ENCODE measurements around the gene ZCCHC7. TPM values are rescaled to one million over a fixed set of nuclear protein-coding genes. Genes with fewer than 3 reads are reported as not detected.

Gene ZCCHC7
- total and polyA plus RNA-seq, 10 of the 15 experiments (the other 5 are each of a cell fraction or from before 2014, with no cell fraction given), result 42.9 to 178 (median 53.3) TPM

DNA sequence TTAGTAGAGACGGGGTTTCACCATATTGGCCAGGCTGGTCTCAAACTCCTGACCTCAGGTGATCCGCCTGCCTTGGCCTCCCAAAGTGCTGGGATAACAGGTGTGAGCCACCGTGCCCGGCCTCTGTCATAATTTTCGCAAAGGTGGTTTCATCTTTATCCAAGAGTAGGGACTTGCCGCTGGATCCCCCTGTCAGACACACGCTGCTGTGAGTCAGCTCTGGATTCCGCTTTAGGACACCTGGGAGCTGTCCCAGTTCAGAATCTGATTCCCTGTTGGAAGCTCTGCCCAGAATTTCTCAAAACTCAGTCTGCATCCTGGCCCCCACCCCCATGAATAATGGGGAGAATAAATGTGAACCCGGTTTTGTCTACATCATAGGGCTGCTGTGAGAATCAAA is 284.2 kb downstream of the ZCCHC7 start:
- H3K27ac ChIP-seq (ENCODE audit: control insufficient read depth, insufficient read depth), result peak overlapping the region; percentile 96

More for the DNA sequence above, 284.2 kb downstream of the ZCCHC7 start:
- ATAC-seq (no peak), DNase-seq (ENCODE audit: low read depth, low spot score) (no peak), FAIRE-seq (no peak)
- in situ Hi-C loops (cut with MboI), result no loop called here
- Histone ChIP-seq H3K36me3 (ENCODE audit: control insufficient read depth in 2 of 2, insufficient read depth in 2 of 2, low read length in 1 of 2) (no peaks in the 10 kb centered on the region), H3K79me2 (ENCODE audit: control insufficient read depth, insufficient read depth, low read length) (peaks cover 30% of the 10 kb centered on the region), H3K27me3 (replicated peaks in 1 of 2; ENCODE audit: control insufficient read depth in 2 of 2, insufficient read depth in 2 of 2, low read length in 1 of 2) (no peaks in the 10 kb centered on the region), H2AFZ (ENCODE audit: control insufficient read depth, low read depth, low read length) (no peak overlapping the region), H3K4me1 (ENCODE audit: control insufficient read depth, insufficient read depth, low read length) (peaks cover 64% of the 10 kb centered on the region), H3K4me2 (ENCODE audit: control insufficient read depth, insufficient read depth) (no peak overlapping the region), H3K4me3 (no peak overlapping the region), H3K9me3 (replicated peaks; ENCODE audit: control insufficient read depth, insufficient read depth, low read length) (no peaks in the 10 kb centered on the region), H3K9ac (ENCODE audit: control insufficient read depth, insufficient read depth, low read length) (no peak overlapping the region; the same call in 1 of the 2 replicates), H4K20me1 (ENCODE audit: control insufficient read depth, insufficient read depth) (no peaks in the 10 kb centered on the region)
- 74% methylated on average over 9 of the region's 9 CpGs for WGBS (ENCODE audit: insufficient coverage, insufficient replicate concordance, low lambda C conversion rate, missing lambda C conversion rate)
- RAD21 ChIA-PET (ENCODE audit: unreplicated experiment), result interaction anchor here (0.6 to 1.4 kb wide), 5 partner anchors 22 to 211 kb away, joined by 3 read pairs; no protein-coding TSS in a partner anchor
- no TSS peak for BruUV-seq (replicated peaks)
- CTCF ChIA-PET, result interaction anchor here (0.6 to 15.1 kb wide), 6 partner anchors 8 to 33 kb away, joined by 3 to 220 read pairs (median 4); no protein-coding TSS in a partner anchor
- 0 out of 2 replicates have a peak, but pooled peaks have one; percentile 15 for TF ChIP-seq ZBED1 (IDR thresholded peaks at IDR 0.05; ENCODE audit: borderline replicate concordance)
- TF ChIP-seq IKZF2 (IDR thresholded peaks at IDR 0.05), result peak in 1 of 2 experiments; percentile 40; a peak in 1 of 4 replicates
- peak; percentile 91 for TF ChIP-seq EED (IDR thresholded peaks at IDR 0.05; ENCODE audit: low read depth)
- TF ChIP-seq, protein P1, sequence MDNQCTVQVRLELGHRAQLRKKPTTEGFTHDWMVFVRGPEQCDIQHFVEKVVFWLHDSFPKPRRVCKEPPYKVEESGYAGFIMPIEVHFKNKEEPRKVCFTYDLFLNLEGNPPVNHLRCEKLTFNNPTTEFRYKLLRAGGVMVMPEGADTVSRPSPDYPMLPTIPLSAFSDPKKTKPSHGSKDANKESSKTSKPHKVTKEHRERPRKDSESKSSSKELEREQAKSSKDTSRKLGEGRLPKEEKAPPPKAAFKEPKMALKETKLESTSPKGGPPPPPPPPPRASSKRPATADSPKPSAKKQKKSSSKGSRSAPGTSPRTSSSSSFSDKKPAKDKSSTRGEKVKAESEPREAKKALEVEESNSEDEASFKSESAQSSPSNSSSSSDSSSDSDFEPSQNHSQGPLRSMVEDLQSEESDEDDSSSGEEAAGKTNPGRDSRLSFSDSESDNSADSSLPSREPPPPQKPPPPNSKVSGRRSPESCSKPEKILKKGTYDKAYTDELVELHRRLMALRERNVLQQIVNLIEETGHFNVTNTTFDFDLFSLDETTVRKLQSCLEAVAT (IDR thresholded peaks at IDR 0.05), result 0 out of 2 replicates have a peak, but pooled peaks have one; percentile 25
- peak; percentile 12; the same call in 1 of the 2 replicates for TF ChIP-seq JUNB (IDR thresholded peaks at IDR 0.05)
- TF ChIP-seq CREB1 (IDR thresholded peaks at IDR 0.05; ENCODE audit: low read depth), result no peak
- 0 out of 2 replicates have a peak, but pooled peaks have one; percentile 20 for TF ChIP-seq CREM (IDR thresholded peaks at IDR 0.05; ENCODE audit: low read depth)
- TF ChIP-seq RELA (IDR thresholded peaks at IDR 0.05; ENCODE audit: borderline replicate concordance, partially characterized antibody), result peak; percentile 19
- TF ChIP-seq, protein P2, sequence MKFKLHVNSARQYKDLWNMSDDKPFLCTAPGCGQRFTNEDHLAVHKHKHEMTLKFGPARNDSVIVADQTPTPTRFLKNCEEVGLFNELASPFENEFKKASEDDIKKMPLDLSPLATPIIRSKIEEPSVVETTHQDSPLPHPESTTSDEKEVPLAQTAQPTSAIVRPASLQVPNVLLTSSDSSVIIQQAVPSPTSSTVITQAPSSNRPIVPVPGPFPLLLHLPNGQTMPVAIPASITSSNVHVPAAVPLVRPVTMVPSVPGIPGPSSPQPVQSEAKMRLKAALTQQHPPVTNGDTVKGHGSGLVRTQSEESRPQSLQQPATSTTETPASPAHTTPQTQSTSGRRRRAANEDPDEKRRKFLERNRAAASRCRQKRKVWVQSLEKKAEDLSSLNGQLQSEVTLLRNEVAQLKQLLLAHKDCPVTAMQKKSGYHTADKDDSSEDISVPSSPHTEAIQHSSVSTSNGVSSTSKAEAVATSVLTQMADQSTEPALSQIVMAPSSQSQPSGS (IDR thresholded peaks at IDR 0.05; ENCODE audit: low read length), result no peak
- SMC1A ChIA-PET (ENCODE audit: uncharacterized antibody, unreplicated experiment), result interaction anchor here (0.7 to 2.9 kb wide), 8 partner anchors 10 to 409 kb away, joined by 3 to 9 read pairs (median 3); partner anchors contain the start of gene ZBTB5
- POLR2A ChIA-PET, result interaction anchor here (1.0 to 15.5 kb wide), 2 partner anchors 32 to 59 kb away, joined by 3 to 212 read pairs; no protein-coding TSS in a partner anchor
- intact Hi-C loops (cut with micrococcal nuclease; ENCODE audit: unreplicated experiment), result loop anchor here (5.0 to 10.0 kb wide), 2 partner anchors 207 to 530 kb away; no protein-coding TSS in a partner anchor

Data from GM12878 (cell line).